Epithelial cell of esophagus (primary cell): Measurements from ENCODE around the gene PDK4.

ENCODE experiments used
- DNase-seq: peaks from one replicate; pipeline ENCODE4 v3.0.0; 2010; ENCODE audit warnings: low read depth
- H3K4me3 ChIP-seq: 2 replicates; pipeline ENCODE4 v1.5.1; 2011; ENCODE audit warnings: mild to moderate bottlenecking, low read length, control low read depth
- CTCF ChIP-seq: IDR thresholded peaks from 2 replicates; pipeline ENCODE4 v1.5.1; 2011; ENCODE audit warnings: low read depth, mild to moderate bottlenecking, low read length, control low read depth, inconsistent platforms; ENCODE audit not compliant: insufficient read depth; ENCODE audit errors: missing control alignments

The PDK4 gene

GRCh38 chr7:95544171-95544570 lies 52.1 kb downstream of the PDK4 start:
- no peak overlapping the region for H3K4me3 ChIP-seq
- no peak for DNase-seq
- no peak for TF ChIP-seq CTCF

DNA sequence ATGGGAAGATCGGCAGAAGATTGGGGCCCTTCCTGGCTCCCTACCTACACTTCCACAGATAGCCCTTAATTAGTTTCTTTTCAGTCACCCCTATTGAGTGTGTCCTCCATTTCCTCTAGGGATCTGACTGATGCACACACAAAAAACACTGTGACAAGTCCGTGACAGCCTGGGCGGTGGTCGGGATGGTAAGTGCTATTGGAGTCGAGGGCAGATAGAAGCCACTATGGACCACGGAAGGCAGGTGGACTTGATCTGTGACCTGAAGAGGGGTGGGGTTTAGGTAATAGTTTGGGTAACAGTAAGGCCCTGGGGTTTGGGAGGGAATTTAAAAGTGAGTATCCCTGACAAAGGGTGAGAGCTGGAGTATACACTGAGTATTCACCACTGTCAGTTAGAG lies 53.0 kb downstream of the PDK4 start:
- no peak for TF ChIP-seq CTCF
- no peak overlapping the region for H3K4me3 ChIP-seq
- no peak for DNase-seq

DNA sequence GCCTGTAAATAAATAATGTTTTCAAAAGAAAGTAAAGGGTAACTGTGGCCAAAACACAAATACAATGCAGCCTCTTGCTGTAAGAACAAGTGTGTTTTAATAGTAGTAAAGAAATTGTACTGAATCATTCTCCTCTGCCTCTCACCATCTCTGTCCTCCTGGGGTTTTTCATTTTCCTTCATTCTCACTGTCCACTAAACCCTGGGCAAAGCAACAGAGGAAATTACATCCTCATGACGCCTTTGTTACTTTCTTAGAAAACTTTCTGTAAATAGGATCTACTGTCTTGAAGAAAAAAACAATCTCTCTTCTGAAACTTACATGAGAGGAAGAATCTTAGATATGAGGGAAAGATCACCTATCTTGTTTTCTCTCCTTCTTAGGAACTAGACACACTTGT lies 56.0 kb downstream of the PDK4 start:
- no peak for DNase-seq
- TF ChIP-seq CTCF: no peak
- no peak overlapping the region for H3K4me3 ChIP-seq

DNA sequence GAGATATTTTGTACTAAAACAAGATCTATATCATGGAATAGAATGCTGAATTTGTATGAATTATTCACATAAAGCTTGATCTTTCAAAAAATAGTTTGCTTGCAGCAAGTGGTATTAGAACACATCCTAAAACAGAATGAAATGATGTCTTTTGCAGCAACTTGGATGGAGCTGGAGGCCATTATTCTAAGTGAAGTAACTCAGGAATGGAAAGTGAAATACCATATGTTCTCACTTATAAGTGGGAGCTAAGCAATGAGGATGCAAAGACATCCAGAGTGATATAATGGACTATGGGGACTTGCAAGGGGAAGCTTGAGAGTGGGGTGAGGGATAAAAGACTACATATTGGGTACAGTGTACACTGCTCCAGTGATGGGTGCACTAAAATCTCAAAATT lies 56.9 kb downstream of the PDK4 start:
- no peak overlapping the region for H3K4me3 ChIP-seq
- no peak for DNase-seq
- TF ChIP-seq CTCF: no peak

GRCh38 chr7:95537468-95537867 lies 58.8 kb downstream of the PDK4 start:
- DNase-seq: no peak
- TF ChIP-seq CTCF: no peak
- no peak overlapping the region for H3K4me3 ChIP-seq

DNA sequence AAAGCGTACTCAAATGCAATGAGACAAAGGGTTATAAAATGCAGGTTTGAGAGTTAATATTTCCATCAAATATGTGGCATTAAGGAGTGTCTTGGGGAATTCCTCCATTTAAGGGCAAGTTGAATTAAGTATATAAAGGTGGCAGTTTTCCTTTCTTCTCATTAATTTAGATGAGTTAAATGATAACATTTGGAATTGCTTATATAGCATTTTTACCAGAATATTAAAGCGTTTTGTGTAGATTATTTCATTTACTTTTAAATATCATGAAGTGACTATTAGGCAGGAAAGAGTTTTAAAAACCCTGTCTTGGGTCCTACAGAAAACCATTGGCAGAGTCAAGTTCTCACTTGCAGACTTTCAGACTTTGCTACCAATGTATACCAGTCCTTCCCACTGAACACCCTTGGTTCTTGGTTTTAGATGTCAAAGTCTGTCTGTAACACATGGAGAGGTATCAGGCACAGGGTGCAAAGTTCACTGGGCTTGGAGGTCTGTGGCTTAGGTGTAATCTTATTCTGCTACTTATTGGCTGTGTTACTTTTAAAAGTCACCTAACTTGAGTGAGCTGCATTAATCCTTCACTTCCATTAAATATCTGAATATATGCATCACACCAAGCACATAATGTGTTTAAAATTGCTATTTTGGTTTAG lies 59.5 kb downstream of the PDK4 start:
- TF ChIP-seq CTCF: no peak
- DNase-seq: no peak
- no peak overlapping the region for H3K4me3 ChIP-seq

DNA sequence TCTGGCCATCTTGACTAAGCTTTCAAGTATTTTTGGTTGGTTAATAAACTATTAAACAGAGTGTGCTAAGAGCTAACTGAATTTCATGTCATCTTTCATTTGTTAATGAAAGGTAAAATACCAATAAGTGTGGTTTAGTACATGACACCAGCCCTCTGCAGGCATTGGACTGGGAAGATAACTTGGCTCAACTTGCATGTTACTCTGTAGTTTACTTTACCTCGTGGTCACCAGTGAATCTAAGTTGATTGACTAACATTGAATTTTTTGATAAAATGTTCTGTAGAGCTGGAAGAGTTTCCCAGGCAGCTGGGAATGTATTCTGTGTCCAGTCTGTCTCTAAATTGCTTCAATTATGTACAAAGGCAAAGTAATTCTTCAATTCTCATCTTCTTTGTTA lies 60.7 kb downstream of the PDK4 start:
- H3K4me3 ChIP-seq: no peak overlapping the region
- DNase-seq: no peak
- TF ChIP-seq CTCF: no peak
